ENCODE data around the gene S100A3. TPM values are rescaled to one million over a fixed set of nuclear protein-coding genes. Genes with fewer than 3 reads are reported as not detected.

S100A3 gene
- total RNA-seq, 4 donors from 2014 or later: 0.69 to 6.0 (median 1.1) TPM; not detected in 1

DNA sequence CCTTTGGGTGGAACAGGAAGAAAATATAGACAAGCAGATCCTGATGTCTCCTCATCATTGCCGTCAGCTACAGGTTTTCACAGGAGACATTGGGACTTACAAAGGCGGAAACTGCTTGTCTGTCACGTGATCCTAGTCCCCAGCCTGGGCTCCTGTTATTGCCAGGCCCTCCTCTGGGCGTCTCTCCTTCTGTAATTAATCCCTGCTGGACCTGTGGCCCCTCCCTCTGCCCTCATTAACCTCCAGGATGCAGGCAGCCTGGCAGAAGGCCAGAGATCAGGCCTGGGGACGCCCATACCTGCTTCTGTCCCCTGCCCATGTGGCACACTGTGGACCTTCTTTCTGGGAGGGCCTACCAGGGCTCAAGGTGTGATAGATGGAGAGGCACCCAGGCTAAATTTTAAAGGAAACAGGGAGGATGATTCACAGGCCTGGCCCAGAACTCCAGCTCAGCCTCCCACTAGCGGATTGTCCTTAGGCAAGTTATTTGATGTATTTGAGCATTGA is 10.7 kb downstream of the S100A3 start:
- TF ChIP-seq POLR2AphosphoS5 (IDR thresholded peaks at IDR 0.05): no peak
- no peak for TF ChIP-seq EP300 (IDR thresholded peaks at IDR 0.05)
- TF ChIP-seq, protein P1, sequence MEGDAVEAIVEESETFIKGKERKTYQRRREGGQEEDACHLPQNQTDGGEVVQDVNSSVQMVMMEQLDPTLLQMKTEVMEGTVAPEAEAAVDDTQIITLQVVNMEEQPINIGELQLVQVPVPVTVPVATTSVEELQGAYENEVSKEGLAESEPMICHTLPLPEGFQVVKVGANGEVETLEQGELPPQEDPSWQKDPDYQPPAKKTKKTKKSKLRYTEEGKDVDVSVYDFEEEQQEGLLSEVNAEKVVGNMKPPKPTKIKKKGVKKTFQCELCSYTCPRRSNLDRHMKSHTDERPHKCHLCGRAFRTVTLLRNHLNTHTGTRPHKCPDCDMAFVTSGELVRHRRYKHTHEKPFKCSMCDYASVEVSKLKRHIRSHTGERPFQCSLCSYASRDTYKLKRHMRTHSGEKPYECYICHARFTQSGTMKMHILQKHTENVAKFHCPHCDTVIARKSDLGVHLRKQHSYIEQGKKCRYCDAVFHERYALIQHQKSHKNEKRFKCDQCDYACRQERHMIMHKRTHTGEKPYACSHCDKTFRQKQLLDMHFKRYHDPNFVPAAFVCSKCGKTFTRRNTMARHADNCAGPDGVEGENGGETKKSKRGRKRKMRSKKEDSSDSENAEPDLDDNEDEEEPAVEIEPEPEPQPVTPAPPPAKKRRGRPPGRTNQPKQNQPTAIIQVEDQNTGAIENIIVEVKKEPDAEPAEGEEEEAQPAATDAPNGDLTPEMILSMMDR (IDR thresholded peaks at IDR 0.05): no peak
- TF ChIP-seq POLR2A (IDR thresholded peaks at IDR 0.05): no peak
- no peak overlapping the region for H3K4me3 ChIP-seq
- H3K9me3 ChIP-seq: no peaks in the 10 kb centered on the region
- H3K36me3 ChIP-seq: peaks cover 0 to 9% of the 10 kb centered on the region in 2 donors
- ATAC-seq: no peak
- no peak overlapping the region for H3K27ac ChIP-seq
- 83 to 90% methylated on average over 5 of the region's 6 CpGs for WGBS, 2 donors (ENCODE audit: low coverage in 1 of 2)
- peaks cover 0 to 50% (median 20%) of the 10 kb centered on the region in 3 donors for H3K4me1 ChIP-seq
- H3K27me3 ChIP-seq: no peaks in the 10 kb centered on the region

DNA sequence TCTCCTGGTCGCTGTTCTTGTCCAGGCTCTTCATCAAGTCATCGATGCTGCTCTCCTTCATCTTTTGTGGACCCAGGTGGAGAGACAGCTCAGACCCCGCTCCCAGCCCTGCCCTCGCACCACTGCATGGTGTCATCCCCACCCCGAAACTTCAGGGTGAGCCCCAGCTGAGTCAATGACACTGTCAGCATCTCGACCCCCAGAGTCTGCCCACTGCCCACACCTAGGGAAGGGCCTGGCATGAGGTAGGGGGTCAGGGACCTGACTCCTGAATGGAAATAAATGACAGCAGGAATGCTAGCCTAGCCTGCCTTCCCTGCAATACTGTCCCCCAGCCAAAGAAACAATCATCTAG is 11.7 kb downstream of the S100A3 start:
- no peak overlapping the region for H3K4me3 ChIP-seq
- H3K4me1 ChIP-seq: peaks cover 0 to 50% (median 21%) of the 10 kb centered on the region in 3 donors
- H3K9me3 ChIP-seq: no peaks in the 10 kb centered on the region
- peak overlapping the region in 2 of 4 donors; percentile 98 to 99 for H3K27ac ChIP-seq
- 92 to 100% methylated on average over 2 to 4 of the region's 6 CpGs for WGBS, 2 donors (ENCODE audit: low coverage in 1 of 2)
- no peaks in the 10 kb centered on the region for H3K27me3 ChIP-seq
- no peak for ATAC-seq
- H3K36me3 ChIP-seq: peaks cover 0 to 9% of the 10 kb centered on the region in 2 donors
- no peak for TF ChIP-seq POLR2AphosphoS5 (IDR thresholded peaks at IDR 0.05)
- TF ChIP-seq POLR2A (IDR thresholded peaks at IDR 0.05): no peak
- TF ChIP-seq EP300 (IDR thresholded peaks at IDR 0.05): no peak
- TF ChIP-seq, protein P1 (IDR thresholded peaks at IDR 0.05): no peak

DNA sequence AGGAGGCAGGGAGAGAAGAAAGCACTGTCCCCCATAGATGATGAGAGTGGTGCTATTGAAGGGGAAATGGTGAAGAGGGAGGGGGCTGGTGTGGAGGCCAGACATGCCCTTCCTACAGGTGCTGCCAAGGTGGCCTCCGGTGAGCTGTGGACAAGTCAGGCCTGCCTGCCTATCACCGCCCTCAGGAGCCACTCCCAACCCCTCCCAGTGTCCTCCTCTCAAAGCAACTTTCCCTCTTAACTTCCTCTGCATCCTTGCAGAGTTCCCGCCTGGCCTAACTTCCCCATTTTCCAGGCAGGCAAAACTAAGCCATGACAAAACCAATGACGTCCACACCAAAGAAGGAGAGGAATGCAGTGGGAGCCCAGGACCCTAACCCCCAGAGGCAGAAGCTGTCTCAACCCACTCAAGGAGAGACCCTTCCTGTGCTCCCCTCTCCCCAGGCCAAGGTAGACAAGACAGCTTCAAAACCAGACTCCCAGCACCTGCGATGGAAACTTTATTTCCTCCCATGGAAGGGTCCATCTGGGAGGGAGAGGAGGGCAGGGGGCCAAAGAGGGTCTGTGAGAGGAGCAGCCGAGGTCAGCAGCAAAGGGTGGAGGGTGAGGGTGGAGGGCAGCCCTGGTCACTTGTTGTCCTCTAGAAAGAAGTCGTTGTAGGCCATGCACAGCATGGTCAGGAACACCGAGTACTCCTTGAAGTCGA is 12.2 kb downstream of the S100A3 start:
- no peaks in the 10 kb centered on the region for H3K9me3 ChIP-seq
- H3K4me3 ChIP-seq: peak overlapping the region in 1 of 2 donors; percentile 86
- no peak for TF ChIP-seq POLR2A (IDR thresholded peaks at IDR 0.05)
- peaks cover 0 to 9% of the 10 kb centered on the region in 2 donors for H3K36me3 ChIP-seq
- no peak for ATAC-seq
- 78 to 90% methylated on average over 2 to 5 of the region's 9 CpGs for WGBS, 2 donors (ENCODE audit: low coverage in 1 of 2)
- peaks cover 0 to 50% (median 21%) of the 10 kb centered on the region in 3 donors for H3K4me1 ChIP-seq
- H3K27ac ChIP-seq: peak overlapping the region; percentile 95 to 99 (median 98)
- no peaks in the 10 kb centered on the region for H3K27me3 ChIP-seq

DNA sequence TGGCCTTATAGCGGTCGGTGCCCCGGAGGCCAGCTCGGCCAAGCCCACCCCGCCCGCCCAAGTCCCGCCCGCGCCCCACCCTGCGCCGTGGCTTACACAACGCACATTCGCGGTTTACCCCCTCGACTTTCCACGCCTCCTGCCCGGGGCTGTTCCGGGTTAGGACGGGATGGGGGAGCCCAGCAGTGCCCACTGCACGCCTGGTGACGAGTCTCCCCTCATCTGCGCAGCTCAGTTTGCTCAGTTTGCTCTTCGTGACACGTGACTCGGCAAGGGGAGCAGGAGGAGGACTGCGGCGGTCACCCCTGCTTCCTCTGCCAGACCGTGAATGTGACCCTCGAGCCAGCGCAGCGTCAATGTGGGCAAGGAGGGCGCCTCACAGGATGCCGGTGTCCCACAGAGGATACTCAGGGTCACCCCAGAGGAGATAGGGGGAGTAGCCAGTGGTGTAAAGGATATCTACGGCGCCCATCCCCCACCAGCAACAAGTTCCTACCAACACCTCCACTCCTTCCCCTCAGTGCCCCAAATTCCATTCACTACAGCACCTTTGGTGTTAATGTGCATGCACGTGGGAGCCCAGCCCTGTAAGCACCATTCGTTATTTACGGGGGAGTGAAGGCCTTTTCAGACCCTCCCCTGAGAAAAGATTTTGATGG is 12.9 kb downstream of the S100A3 start:
- Histone ChIP-seq H3K27ac (peak overlapping the region; percentile 95 to 99 (median 98)), H3K36me3 (peaks cover 0 to 9% of the 10 kb centered on the region in 2 donors), H3K4me3 (peak overlapping the region; percentile 86 to 90), H3K27me3 (no peaks in the 10 kb centered on the region), H3K4me1 (peaks cover 0 to 51% (median 21%) of the 10 kb centered on the region in 3 donors), H3K9me3 (no peaks in the 10 kb centered on the region)
- 0% methylated on average over 4 of the region's 38 CpGs; no CpG with 5 or more reads in 1 of the 2 donors for WGBS, 2 donors (ENCODE audit: low coverage in 1 of 2)
- ATAC-seq: peak; percentile 86
- TF ChIP-seq POLR2AphosphoS5 (IDR thresholded peaks at IDR 0.05): peak; percentile 84
- peak; percentile 64 to 77 for TF ChIP-seq POLR2A (IDR thresholded peaks at IDR 0.05)
- TF ChIP-seq EP300 (IDR thresholded peaks at IDR 0.05): no peak
- TF ChIP-seq, protein P1 (IDR thresholded peaks at IDR 0.05): no peak

DNA sequence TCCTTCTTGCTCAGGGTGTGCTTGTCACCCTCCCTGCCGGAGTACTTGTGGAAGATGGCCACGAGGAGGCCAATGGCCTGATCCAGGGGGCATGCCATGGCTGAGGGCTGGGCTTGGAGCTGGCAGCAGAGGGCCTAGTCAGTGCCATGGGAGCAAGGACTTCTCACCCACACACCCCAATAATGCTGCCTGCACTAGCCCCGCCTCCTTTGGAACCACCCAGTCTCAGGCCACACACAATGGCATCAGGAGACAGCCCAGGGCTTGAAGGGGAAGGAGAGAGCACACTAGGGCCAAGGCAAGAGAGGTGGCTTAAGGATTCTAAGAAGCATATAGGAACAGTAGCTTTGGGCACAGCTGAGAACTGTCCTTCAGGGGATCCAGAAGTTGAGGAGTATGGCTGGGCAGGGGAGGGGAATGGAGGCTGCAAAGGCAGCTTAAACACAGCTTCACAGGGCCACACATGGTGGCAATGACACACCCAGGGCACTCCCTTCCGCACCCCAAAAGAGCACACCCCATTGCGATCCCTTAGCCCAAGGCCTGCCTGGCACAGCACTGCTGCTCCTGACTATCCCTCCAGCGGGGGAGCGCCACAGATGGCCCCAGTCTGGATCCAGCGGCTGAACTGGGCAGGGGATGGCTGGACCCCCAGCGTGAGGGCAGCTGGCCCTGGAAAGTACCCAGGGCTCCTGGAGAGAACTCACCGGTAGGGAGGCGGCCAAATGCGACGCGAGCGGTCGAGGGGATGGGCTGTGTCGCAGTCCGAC is 13.6 kb downstream of the S100A3 start, which contains the start of gene S100A6:
Gene S100A6, minus strand, starts transcription at position 750 of the 770 bp plus-strand sequence. Its CDS starts 652 bp downstream, at position 98.
- H3K4me1 ChIP-seq: peaks cover 0 to 54% (median 21%) of the 10 kb centered on the region in 3 donors
- WGBS, 2 donors (ENCODE audit: low coverage in 1 of 2): no CpG with 5 or more reads among the region's 18 CpGs

More for the DNA sequence above, 13.6 kb downstream of the S100A3 start, which contains the start of gene S100A6:
- TF ChIP-seq POLR2A (IDR thresholded peaks at IDR 0.05) (peak; percentile 73 to 87), EP300 (IDR thresholded peaks at IDR 0.05) (no peak), POLR2AphosphoS5 (IDR thresholded peaks at IDR 0.05) (peak; percentile 94)
- TF ChIP-seq, protein P1 (IDR thresholded peaks at IDR 0.05): peak in 1 of 4 experiments; percentile 4
- peaks cover 0 to 9% of the 10 kb centered on the region in 2 donors for H3K36me3 ChIP-seq
- no peaks in the 10 kb centered on the region for H3K9me3 ChIP-seq
- peak within 1 kb of the TSS; percentile 95 to 99 (median 98) for H3K27ac ChIP-seq
- H3K4me3 ChIP-seq: peak within 1 kb of the TSS; percentile 86 to 90
- no peaks in the 10 kb centered on the region for H3K27me3 ChIP-seq
- ATAC-seq: peak; percentile 47

All from gastroesophageal sphincter (tissue), 4 donors.